Fibroblast of upper back skin (primary cell): Measurements from ENCODE around the gene TIFAB.

ENCODE experiments used
- DNase-seq: peaks from one replicate; pipeline ENCODE4 v3.0.0-alpha.2; 2013

TIFAB gene

DNA sequence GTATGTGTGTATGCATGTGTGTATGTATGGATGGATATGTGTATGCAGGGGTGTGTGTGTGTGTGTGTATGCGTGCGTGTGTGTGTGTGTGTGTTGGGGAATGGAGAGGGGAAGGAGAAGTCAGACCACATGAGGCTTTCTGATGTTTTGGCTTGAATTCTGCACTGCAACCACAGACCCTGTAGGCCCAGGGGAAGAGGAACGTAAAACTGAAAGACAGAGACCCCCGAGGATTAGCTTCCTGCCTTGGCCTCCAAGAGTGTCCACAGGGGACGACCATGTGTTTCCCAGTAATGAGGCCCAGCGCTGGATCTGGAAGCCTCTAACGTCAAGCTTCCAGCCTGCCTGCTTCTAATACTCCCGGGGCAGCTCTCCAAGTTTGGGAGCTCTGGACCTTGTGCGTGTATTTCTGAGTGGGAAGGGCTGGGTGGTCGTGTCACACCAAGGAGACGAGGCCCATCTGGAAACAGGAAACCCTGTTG is 10.8 kb downstream of the TIFAB start:
- peak; percentile 28 for DNase-seq

- DNase-seq = no peak
Observed at GRCh38 chr5:135440916-135441315, 11.2 kb downstream of the TIFAB start.

- DNase-seq = peak; percentile 58
Observed at GRCh38 chr5:135439231-135440205, 12.6 kb downstream of the TIFAB start.

DNA sequence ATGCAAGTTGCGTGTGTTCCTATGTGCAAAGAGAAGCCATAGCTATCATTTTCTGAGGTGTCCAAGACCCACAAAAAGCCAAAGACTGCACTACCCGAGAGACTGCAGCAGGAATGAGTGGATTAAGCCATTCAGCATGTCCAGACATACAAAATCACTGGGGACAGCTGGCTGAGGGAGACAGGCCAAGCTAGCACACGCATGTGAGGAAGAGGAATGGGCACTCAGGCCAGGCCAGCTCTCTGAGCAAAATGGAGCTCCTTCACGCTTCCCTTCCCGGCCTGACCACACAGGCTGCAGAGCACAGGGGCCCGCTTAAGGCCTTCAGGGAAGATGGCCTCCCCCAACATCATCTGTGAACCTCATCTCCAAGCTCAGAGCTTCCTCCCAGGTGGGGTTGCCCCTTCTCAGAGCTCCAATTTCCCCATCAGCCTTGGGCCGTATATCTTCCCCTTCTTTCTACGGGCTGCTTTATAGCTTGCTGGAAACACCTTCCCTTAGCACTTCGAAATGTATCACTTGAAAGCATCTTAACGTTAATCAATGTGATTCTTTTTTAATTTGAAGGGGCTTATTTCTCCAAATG is 13.4 kb downstream of the TIFAB start:
- DNase-seq = no peak

GRCh38 chr5:135437796-135438560 is 14.2 kb downstream of the TIFAB start:
- DNase-seq = peak; percentile 99

- DNase-seq = peak; percentile 76
Observed at GRCh38 chr5:135437422-135437795, 14.7 kb downstream of the TIFAB start.

DNA sequence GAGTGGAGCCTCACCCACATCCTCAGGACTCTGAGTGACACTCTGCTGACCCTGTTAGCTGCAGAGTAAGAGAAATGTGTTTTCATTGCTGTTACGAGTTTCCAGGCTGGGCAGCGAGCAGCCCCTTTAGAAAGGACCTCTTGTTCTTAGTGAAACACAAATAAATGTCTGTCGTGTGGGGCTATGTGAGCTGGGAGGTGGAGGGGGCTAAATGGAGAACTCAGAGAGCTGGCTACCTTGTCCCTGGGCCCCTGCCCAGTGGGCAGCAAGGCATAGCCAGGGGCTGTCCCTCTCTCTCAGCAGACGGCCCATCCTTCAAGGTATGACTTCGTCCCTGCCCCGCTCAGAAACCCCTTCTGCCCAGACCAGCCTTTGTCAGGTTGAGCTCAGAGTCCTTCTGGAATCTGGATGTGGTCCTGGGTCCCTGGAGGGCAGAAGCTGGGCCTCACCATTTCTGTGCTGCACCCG is 15.2 kb downstream of the TIFAB start:
- DNase-seq = no peak

GRCh38 chr5:135435467-135436330 is 16.5 kb downstream of the TIFAB start:
- DNase-seq = peak; percentile 50

- DNase-seq = peak; percentile 72
Observed at GRCh38 chr5:135434591-135435466, 17.3 kb downstream of the TIFAB start.

GRCh38 chr5:135433681-135434426 is 18.3 kb downstream of the TIFAB start:
- peak; percentile 64 for DNase-seq

DNA sequence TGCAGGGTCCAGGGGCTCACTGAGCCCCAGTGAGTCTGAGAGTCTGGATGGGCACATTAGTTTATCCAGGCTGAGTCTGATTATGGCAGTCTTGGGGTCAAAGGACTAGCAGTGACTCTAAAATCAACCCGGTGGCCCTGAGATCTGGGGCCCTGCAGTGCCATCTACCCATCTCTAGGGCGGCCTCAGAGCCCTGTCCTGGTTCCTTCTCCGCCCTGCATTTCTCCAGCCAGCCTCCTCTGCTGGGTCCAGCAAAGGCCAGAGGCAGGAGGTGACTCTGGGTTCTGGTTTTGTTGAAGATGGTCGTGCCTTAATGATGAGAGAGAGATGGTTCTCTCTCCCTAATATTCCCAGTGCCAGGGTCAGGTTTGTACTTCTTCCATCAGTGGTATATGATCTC is 20.0 kb downstream of the TIFAB start:
- no peak for DNase-seq

GRCh38 chr5:135430135-135430437 is 22.1 kb downstream of the TIFAB start:
- no peak for DNase-seq

- DNase-seq = peak; percentile 58
Observed at GRCh38 chr5:135429301-135430134, 22.6 kb downstream of the TIFAB start.

DNA sequence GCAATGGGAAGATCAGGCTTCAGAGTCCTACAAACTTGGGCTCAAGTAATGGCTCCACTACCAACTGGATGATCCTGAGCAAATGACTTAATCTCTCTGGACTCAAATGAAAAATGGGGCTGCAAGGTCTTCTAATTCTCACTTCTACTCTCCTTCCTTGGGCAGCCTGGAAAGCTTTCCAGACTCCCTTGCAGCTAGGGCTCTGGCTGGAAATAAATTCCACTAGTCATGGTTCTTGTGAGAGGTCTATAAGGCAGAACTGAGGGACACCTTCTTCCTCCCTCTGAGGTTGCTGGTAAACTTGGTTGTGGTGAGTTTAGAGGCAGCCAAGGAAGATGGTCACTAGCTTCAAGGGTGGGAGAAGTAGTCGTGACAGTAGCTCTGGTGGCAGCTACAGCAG is 23.6 kb downstream of the TIFAB start:
- DNase-seq = no peak

DNA sequence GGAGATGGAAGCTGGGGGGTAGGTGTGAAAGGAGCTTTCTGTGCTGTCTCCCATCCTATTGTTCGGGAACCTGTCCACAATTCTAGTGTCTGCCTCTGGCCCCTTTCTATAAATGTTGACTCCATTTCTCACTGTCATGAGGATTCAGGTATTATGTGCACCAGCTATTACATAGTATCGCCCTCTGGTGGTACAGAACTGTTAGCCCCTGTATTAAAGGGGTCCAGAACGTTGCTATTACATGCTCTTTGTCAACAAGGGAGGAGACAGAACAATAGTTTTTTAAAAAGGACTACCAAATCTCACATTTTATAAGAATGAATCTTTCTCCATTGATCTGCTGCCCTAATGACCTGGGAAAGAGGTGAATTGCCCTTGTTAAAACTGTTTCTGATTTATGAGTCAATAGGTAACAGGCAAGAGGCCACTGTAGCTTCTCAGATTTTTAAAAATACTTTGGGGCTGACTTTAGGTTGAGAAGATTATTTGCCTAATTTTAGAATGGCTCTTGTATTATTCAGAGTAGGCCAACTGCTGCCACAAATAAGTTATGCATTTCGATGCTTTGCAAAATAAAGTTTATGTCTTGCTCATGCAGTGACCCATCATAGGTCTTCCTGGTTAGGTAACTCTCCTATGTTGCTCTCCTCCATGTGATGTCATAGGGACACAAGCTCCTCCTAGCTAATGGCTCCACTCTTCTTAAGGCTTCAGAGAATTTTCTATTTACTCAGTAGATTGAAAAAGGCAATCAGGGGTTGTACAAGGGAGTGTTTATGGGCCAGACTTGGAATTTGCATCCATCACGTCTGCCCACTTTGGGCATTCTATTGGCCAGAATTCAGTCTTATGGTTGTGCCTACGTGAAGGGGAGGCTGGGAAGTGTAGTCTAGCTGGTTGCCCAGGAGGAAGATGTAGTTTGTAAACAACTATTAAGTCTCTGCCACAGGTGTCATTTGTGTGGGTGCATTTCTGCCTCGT is 25.8 kb downstream of the TIFAB start:
- DNase-seq = peak; percentile 53

GRCh38 chr5:135425641-135426040 is 26.5 kb downstream of the TIFAB start:
- no peak for DNase-seq

DNA sequence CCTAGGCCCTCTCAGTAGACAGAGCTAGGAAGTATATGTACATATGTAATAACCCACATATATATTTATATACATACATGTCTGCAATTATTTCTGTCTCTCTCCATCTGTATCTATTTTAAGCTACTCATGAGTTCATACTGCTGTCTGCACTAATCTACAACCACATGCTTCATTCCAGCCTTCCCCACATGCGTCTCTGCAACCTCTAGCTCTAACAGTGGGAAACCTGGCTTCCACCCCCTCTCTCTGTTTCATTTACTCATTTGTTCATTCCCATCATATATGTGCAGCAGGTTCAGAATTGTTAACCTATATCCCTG is 28.3 kb downstream of the TIFAB start:
- peak; percentile 50 for DNase-seq

GRCh38 chr5:135423146-135423845 is 28.9 kb downstream of the TIFAB start:
- DNase-seq = peak; percentile 37
